Measurements from ENCODE around the gene SH3RF3. TPM values are rescaled to one million over a fixed set of nuclear protein-coding genes. Genes with fewer than 3 reads are reported as not detected.

Gene SH3RF3
- total RNA-seq, 1 experiment from 2014 or later: 4.9 TPM

GRCh38 chr2:109481196-109481555, 352.2 kb downstream of the SH3RF3 start:
- intact Hi-C loops (cut with micrococcal nuclease; ENCODE audit: unreplicated experiment): no loop called here
- Histone ChIP-seq H3K4me3 (ENCODE audit: low read depth in 2 of 2, low read length in 2 of 2) (no peak overlapping the region), H3K27ac (ENCODE audit: low read length) (no peak overlapping the region), H3K27me3 (ENCODE audit: control insufficient read depth, insufficient read depth, low read length) (no peaks in the 10 kb centered on the region), H3K36me3 (ENCODE audit: control insufficient read depth, insufficient read depth, low read length) (no peaks in the 10 kb centered on the region), H3K4me1 (ENCODE audit: control insufficient read depth, insufficient read depth, low read length) (no peaks in the 10 kb centered on the region), H3K9me3 (ENCODE audit: control insufficient read depth, insufficient read depth, low read depth, low read length) (no peaks in the 10 kb centered on the region)
- in situ Hi-C loops (cut with HindIII; ENCODE audit: low pct_unique_long_range_greater_than_20kb, low sequenced_read_pairs): no loop called here
- no peak for DNase-seq (ENCODE audit: low read depth, low spot score)
- TF ChIP-seq REST (IDR thresholded peaks at IDR 0.05; ENCODE audit: insufficient read depth in 1 of 2, low read depth in 2 of 2, low read length in 1 of 2): no peak
- no peak for TF ChIP-seq SIN3A (IDR thresholded peaks at IDR 0.05; ENCODE audit: borderline replicate concordance, insufficient read depth, low read depth, low read length)
- TF ChIP-seq POLR2AphosphoS5 (IDR thresholded peaks at IDR 0.05; ENCODE audit: low read depth, low read length): no peak
- TF ChIP-seq TCF7L2 (IDR thresholded peaks at IDR 0.05; ENCODE audit: low read depth, low read length): no peak
- no peak for TF ChIP-seq CTCF (IDR thresholded peaks at IDR 0.05)
- ChIA-PET CTCF (no interaction called here), POLR2A (no interaction called here)
- no TSS peak for BruUV-seq (replicated peaks)
- ATAC-seq: no peak

- Histone ChIP-seq H3K9me3 (ENCODE audit: control insufficient read depth, insufficient read depth, low read depth, low read length) (no peaks in the 10 kb centered on the region), H3K4me3 (ENCODE audit: low read depth in 2 of 2, low read length in 2 of 2) (no peak overlapping the region), H3K27ac (ENCODE audit: low read length) (no peak overlapping the region), H3K4me1 (ENCODE audit: control insufficient read depth, insufficient read depth, low read length) (no peaks in the 10 kb centered on the region), H3K36me3 (ENCODE audit: control insufficient read depth, insufficient read depth, low read length) (no peaks in the 10 kb centered on the region), H3K27me3 (ENCODE audit: control insufficient read depth, insufficient read depth, low read length) (no peaks in the 10 kb centered on the region)
- ChIA-PET POLR2A (no interaction called here), CTCF (no interaction called here)
- no peak for DNase-seq (ENCODE audit: low read depth, low spot score)
- ATAC-seq: no peak
- TF ChIP-seq SIN3A (IDR thresholded peaks at IDR 0.05; ENCODE audit: borderline replicate concordance, insufficient read depth, low read depth, low read length) (no peak), TCF7L2 (IDR thresholded peaks at IDR 0.05; ENCODE audit: low read depth, low read length) (no peak), CTCF (IDR thresholded peaks at IDR 0.05) (no peak), POLR2AphosphoS5 (IDR thresholded peaks at IDR 0.05; ENCODE audit: low read depth, low read length) (no peak), REST (IDR thresholded peaks at IDR 0.05; ENCODE audit: insufficient read depth in 1 of 2, low read depth in 2 of 2, low read length in 1 of 2) (no peak)
- BruUV-seq (replicated peaks): no TSS peak
- in situ Hi-C loops (cut with HindIII; ENCODE audit: low pct_unique_long_range_greater_than_20kb, low sequenced_read_pairs): no loop called here
- intact Hi-C loops (cut with micrococcal nuclease; ENCODE audit: unreplicated experiment): no loop called here
Observed at GRCh38 chr2:109481599-109481998, 352.6 kb downstream of the SH3RF3 start.

Data from Panc1 (cell line).